ENCODE measurements around the gene IYD.

- TF ChIP-seq CTCF (IDR thresholded peaks at IDR 0.05) (no peak), EP300 (IDR thresholded peaks at IDR 0.05) (no peak), POLR2A (IDR thresholded peaks at IDR 0.05; ENCODE audit: low read depth) (no peak)
Measured at GRCh38 chr6:150380256-150380655, 11.4 kb downstream of the IYD start.
